Ishikawa (cell line): ENCODE results near the gene SRBD1.

Experiments used
- CEBPB ChIP-seq: IDR thresholded peaks from 2 replicates; pipeline ENCODE4 v1.6.1; 2012
- CREB1 ChIP-seq: IDR thresholded peaks from 2 replicates; pipeline ENCODE4 v1.6.1; 2012; ENCODE audit warnings: low read depth
- EGR1 ChIP-seq: IDR thresholded peaks from 2 replicates; pipeline ENCODE4 v1.6.1; 2012
- EP300 ChIP-seq: IDR thresholded peaks from 2 replicates; pipeline ENCODE4 v1.6.1; 2012; ENCODE audit warnings: borderline replicate concordance
- FOXM1 ChIP-seq: IDR thresholded peaks from 2 replicates; pipeline ENCODE4 v1.6.1; 2012; ENCODE audit warnings: low read depth, borderline replicate concordance
- NFIC ChIP-seq: IDR thresholded peaks from 2 replicates; pipeline ENCODE4 v1.6.1; 2012
- RAD21 ChIP-seq: IDR thresholded peaks from 2 replicates; pipeline ENCODE4 v1.6.1; 2012; ENCODE audit warnings: low read depth
- REST ChIP-seq: IDR thresholded peaks from 2 replicates; pipeline ENCODE4 v1.6.1; 2012; ENCODE audit warnings: low read depth, mild to moderate bottlenecking
- TAF1 ChIP-seq: IDR thresholded peaks from 2 replicates; pipeline ENCODE4 v1.6.1; 2012; ENCODE audit warnings: low read depth, mild to moderate bottlenecking
- TCF12 ChIP-seq: IDR thresholded peaks from 2 replicates; pipeline ENCODE4 v1.6.1; 2012; ENCODE audit warnings: low read depth
- TEAD4 ChIP-seq: IDR thresholded peaks from 2 replicates; pipeline ENCODE4 v1.6.1; 2012
- USF1 ChIP-seq: IDR thresholded peaks from 2 replicates; pipeline ENCODE4 v1.6.1; 2012
- YY1 ChIP-seq: IDR thresholded peaks from 2 replicates; pipeline ENCODE4 v1.6.1; 2012; ENCODE audit warnings: low read depth
- ZBTB7A ChIP-seq: IDR thresholded peaks from 2 replicates; pipeline ENCODE4 v1.6.1; 2012; ENCODE audit warnings: low read depth
- TF ChIP-seq, protein P1 (sequence below): IDR thresholded peaks from 2 replicates; pipeline ENCODE4 v1.6.1; 2012

The SRBD1 gene

GRCh38 chr2:45610281-45611019 is 617 bp downstream of the SRBD1 start:
- TF ChIP-seq RAD21 (no peak), TAF1 (peak; percentile 16; the same call in 1 of the 2 replicates), TCF12 (no peak), USF1 (peak; percentile 97), FOXM1 (no peak), ZBTB7A (no peak), EGR1 (no peak), CEBPB (no peak), NFIC (no peak)

DNA sequence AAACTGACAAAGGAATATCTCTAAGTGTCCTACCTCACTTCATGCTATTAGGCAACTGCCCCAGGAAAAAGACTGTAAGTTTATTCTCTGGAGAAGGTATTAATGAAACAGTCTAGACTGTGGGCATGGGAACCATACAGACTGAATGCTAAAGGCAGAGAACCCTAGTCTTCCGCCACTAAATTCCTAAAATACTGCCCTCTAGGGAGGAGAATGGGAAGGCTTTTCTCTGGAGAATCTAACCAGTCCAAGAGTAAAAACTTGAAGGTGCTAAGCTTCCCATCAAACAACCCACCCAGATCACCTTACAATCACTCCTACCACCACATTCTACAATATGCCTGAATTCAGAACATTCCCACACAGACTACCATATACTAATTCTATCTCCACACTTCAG is 3.4 kb downstream of the SRBD1 start:
- TF ChIP-seq RAD21 = peak; percentile 12; the same call in 1 of the 2 replicates
- TF ChIP-seq TEAD4 = peak; percentile 46; the same call in 1 of the 2 replicates
- no peak for TF ChIP-seq EGR1

DNA sequence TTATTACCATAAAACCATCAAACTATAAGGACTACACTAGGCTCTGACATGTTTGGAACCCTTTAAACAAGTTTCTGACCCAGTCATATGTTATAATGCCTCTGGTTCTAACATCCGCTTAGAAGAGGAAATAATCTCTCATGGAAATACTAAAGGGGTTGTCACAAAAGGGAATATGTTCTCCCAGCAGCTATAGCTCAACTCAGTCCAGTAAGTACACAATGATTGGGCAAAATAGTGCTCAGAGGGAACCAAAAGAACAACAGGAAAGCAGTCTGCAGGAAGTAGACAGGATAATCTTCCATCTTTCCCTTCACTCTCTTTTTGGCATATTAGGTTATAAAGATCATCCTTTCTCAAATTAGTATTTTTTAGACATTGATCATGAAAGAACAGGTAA is 4.3 kb downstream of the SRBD1 start:
- TF ChIP-seq EP300 (no peak), CREB1 (no peak), ZBTB7A (no peak), YY1 (no peak), EGR1 (no peak), NFIC (no peak), TCF12 (no peak), USF1 (no peak), RAD21 (no peak), REST (no peak), TAF1 (no peak), FOXM1 (no peak)
- TF ChIP-seq, protein P1, sequence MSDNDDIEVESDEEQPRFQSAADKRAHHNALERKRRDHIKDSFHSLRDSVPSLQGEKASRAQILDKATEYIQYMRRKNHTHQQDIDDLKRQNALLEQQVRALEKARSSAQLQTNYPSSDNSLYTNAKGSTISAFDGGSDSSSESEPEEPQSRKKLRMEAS = no peak

GRCh38 chr2:45605116-45605515 is 6.0 kb downstream of the SRBD1 start:
- TF ChIP-seq EGR1 (no peak), ZBTB7A (no peak), USF1 (no peak), CEBPB (no peak), RAD21 (no peak), CREB1 (no peak), YY1 (no peak), TCF12 (no peak), EP300 (no peak), TEAD4 (no peak), NFIC (no peak), FOXM1 (no peak), REST (no peak), TAF1 (no peak)
- TF ChIP-seq, protein P1 = no peak

DNA sequence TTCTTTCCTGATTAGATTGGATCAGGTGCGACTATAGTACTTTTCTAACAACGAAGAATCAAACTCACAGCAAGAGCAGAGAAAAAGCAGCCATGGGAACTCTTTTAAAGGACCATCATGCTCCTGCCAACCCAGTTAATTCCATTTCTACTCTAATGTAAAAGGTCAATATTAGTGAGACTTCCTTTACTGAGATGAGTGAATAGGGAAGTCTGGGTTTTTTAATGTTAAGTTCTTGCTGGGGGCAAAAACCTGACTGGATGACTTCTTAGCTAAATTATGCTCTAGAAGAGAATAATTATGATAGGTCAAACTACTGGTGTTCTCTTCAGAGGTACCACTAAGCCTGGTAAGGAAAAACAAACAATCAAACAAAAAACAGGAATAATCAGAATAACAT is 8.4 kb downstream of the SRBD1 start:
- TF ChIP-seq CEBPB = no peak
- TF ChIP-seq, protein P1 = no peak
- no peak for TF ChIP-seq TCF12
- no peak for TF ChIP-seq EGR1
- no peak for TF ChIP-seq USF1
- TF ChIP-seq YY1 = no peak
- no peak for TF ChIP-seq TEAD4
